ES-I3 (cell line): ENCODE measurements around the gene GLI3.

Experiments used
- H3K36me3 ChIP-seq: 2 replicates; pipeline ENCODE4 v1.6.1; 2013; ENCODE audit warnings: mild to moderate bottlenecking, low read length, control low read depth, moderate library complexity; ENCODE audit not compliant: insufficient read depth
- H3K4me1 ChIP-seq: 2 replicates; pipeline ENCODE4 v1.6.1; 2013; ENCODE audit warnings: mild to moderate bottlenecking, control low read depth, low read length; ENCODE audit not compliant: insufficient read depth
- H3K9ac ChIP-seq: 2 replicates; pipeline ENCODE4 v1.6.1; 2013; ENCODE audit warnings: low read depth, mild to moderate bottlenecking, low read length, moderate library complexity
- H3K9me3 ChIP-seq: 2 replicates; pipeline ENCODE4 v1.6.1; 2013; ENCODE audit warnings: mild to moderate bottlenecking, low read length, moderate library complexity; ENCODE audit not compliant: control insufficient read depth, insufficient read depth

GLI3 gene

GRCh38 chr7:42115795-42116194 is 121.2 kb downstream of the GLI3 start:
- no peak overlapping the region for H3K9ac ChIP-seq
- H3K4me1 ChIP-seq, result no peaks in the 10 kb centered on the region
- H3K9me3 ChIP-seq, result no peaks in the 10 kb centered on the region
- H3K36me3 ChIP-seq, result no peaks in the 10 kb centered on the region

GRCh38 chr7:42110333-42110732 is 126.7 kb downstream of the GLI3 start:
- peaks cover 22% of the 10 kb centered on the region for H3K4me1 ChIP-seq
- no peak overlapping the region for H3K9ac ChIP-seq
- H3K9me3 ChIP-seq, result no peaks in the 10 kb centered on the region
- H3K36me3 ChIP-seq, result no peaks in the 10 kb centered on the region

- Histone ChIP-seq H3K9ac (no peak overlapping the region), H3K4me1 (peaks cover 22% of the 10 kb centered on the region), H3K36me3 (no peaks in the 10 kb centered on the region), H3K9me3 (no peaks in the 10 kb centered on the region)
Measured at GRCh38 chr7:42108803-42109528, 128.0 kb downstream of the GLI3 start.

GRCh38 chr7:42107484-42108240 is 129.3 kb downstream of the GLI3 start:
- no peaks in the 10 kb centered on the region for H3K9me3 ChIP-seq
- no peak overlapping the region for H3K9ac ChIP-seq
- peaks cover 22% of the 10 kb centered on the region for H3K4me1 ChIP-seq
- no peaks in the 10 kb centered on the region for H3K36me3 ChIP-seq

- Histone ChIP-seq H3K9me3 (no peaks in the 10 kb centered on the region), H3K36me3 (no peaks in the 10 kb centered on the region), H3K9ac (no peak overlapping the region), H3K4me1 (peaks cover 22% of the 10 kb centered on the region)
Measured at GRCh38 chr7:42106562-42106961, 130.4 kb downstream of the GLI3 start.

- H3K4me1 ChIP-seq, result peaks cover 22% of the 10 kb centered on the region
- no peaks in the 10 kb centered on the region for H3K9me3 ChIP-seq
- H3K36me3 ChIP-seq, result no peaks in the 10 kb centered on the region
- H3K9ac ChIP-seq, result no peak overlapping the region
Measured at GRCh38 chr7:42105554-42106358, 131.3 kb downstream of the GLI3 start.

- H3K36me3 ChIP-seq, result no peaks in the 10 kb centered on the region
- no peaks in the 10 kb centered on the region for H3K9me3 ChIP-seq
- peaks cover 21% of the 10 kb centered on the region for H3K4me1 ChIP-seq
- H3K9ac ChIP-seq, result no peak overlapping the region
Measured at GRCh38 chr7:42104694-42105093, 132.3 kb downstream of the GLI3 start.

- Histone ChIP-seq H3K9me3 (no peaks in the 10 kb centered on the region), H3K4me1 (peaks cover 17% of the 10 kb centered on the region), H3K9ac (no peak overlapping the region), H3K36me3 (no peaks in the 10 kb centered on the region)
Measured at GRCh38 chr7:42104231-42104630, 132.8 kb downstream of the GLI3 start.

GRCh38 chr7:42103456-42103855 is 133.6 kb downstream of the GLI3 start:
- H3K9me3 ChIP-seq, result no peaks in the 10 kb centered on the region
- no peak overlapping the region for H3K9ac ChIP-seq
- H3K36me3 ChIP-seq, result no peaks in the 10 kb centered on the region
- H3K4me1 ChIP-seq, result peaks cover 9% of the 10 kb centered on the region

GRCh38 chr7:42103020-42103419 is 134.0 kb downstream of the GLI3 start:
- Histone ChIP-seq H3K4me1 (peaks cover 5% of the 10 kb centered on the region), H3K36me3 (no peaks in the 10 kb centered on the region), H3K9me3 (no peaks in the 10 kb centered on the region), H3K9ac (no peak overlapping the region)

- H3K36me3 ChIP-seq, result no peaks in the 10 kb centered on the region
- no peaks in the 10 kb centered on the region; the same call in 1 of the 2 replicates for H3K4me1 ChIP-seq
- no peak overlapping the region for H3K9ac ChIP-seq
- no peaks in the 10 kb centered on the region for H3K9me3 ChIP-seq
Measured at GRCh38 chr7:42102301-42102700, 134.7 kb downstream of the GLI3 start.

GRCh38 chr7:42100156-42100508 is 136.9 kb downstream of the GLI3 start:
- H3K4me1 ChIP-seq, result 0 out of 2 replicates have a peak, but pooled peaks cover 4% of the 10 kb centered on the region
- no peak overlapping the region for H3K9ac ChIP-seq
- H3K9me3 ChIP-seq, result no peaks in the 10 kb centered on the region
- H3K36me3 ChIP-seq, result no peaks in the 10 kb centered on the region

GRCh38 chr7:42099470-42100155 is 137.4 kb downstream of the GLI3 start:
- Histone ChIP-seq H3K36me3 (no peaks in the 10 kb centered on the region), H3K9ac (no peak overlapping the region), H3K4me1 (0 out of 2 replicates have a peak, but pooled peaks cover 4% of the 10 kb centered on the region), H3K9me3 (no peaks in the 10 kb centered on the region)

- Histone ChIP-seq H3K9me3 (no peaks in the 10 kb centered on the region), H3K9ac (no peak overlapping the region), H3K36me3 (no peaks in the 10 kb centered on the region), H3K4me1 (0 out of 2 replicates have a peak, but pooled peaks cover 4% of the 10 kb centered on the region)
Measured at GRCh38 chr7:42099066-42099465, 137.9 kb downstream of the GLI3 start.
